Measurements from ENCODE around the gene SRRM1. TPM values are rescaled to one million over a fixed set of nuclear protein-coding genes. Genes with fewer than 3 reads are reported as not detected.

SRRM1 gene
- total RNA-seq, 1 experiment from 2014 or later: 290 TPM

DNA sequence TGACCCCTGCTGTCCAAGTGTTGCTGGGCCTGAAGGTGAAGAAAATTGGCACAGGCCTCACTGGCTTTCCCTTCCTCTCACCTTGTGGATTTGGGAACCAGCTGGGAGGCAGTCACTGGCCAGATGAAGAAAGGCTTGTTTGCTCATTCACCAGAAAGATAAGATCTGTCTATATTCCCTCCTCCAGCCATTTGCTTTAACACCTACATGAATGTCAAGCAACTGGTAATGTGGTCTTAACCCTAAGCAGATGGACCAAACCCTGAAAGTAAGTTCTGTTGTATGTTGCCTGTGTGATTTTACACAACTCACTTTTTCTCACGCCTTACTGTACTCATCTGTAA is 10.3 kb upstream of the SRRM1 start:
- H3K36me3 Mint-ChIP-seq (ENCODE audit: insufficient read depth in 1 of 3, low read depth in 3 of 3): no peaks in the 10 kb centered on the region
- TF ChIP-seq, protein P1, sequence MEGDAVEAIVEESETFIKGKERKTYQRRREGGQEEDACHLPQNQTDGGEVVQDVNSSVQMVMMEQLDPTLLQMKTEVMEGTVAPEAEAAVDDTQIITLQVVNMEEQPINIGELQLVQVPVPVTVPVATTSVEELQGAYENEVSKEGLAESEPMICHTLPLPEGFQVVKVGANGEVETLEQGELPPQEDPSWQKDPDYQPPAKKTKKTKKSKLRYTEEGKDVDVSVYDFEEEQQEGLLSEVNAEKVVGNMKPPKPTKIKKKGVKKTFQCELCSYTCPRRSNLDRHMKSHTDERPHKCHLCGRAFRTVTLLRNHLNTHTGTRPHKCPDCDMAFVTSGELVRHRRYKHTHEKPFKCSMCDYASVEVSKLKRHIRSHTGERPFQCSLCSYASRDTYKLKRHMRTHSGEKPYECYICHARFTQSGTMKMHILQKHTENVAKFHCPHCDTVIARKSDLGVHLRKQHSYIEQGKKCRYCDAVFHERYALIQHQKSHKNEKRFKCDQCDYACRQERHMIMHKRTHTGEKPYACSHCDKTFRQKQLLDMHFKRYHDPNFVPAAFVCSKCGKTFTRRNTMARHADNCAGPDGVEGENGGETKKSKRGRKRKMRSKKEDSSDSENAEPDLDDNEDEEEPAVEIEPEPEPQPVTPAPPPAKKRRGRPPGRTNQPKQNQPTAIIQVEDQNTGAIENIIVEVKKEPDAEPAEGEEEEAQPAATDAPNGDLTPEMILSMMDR (conservative IDR thresholded peaks at IDR 0.05): no peak
- Histone ChIP-seq H3K9ac (ENCODE audit: extremely low read depth, insufficient read length, low read length) (no peak overlapping the region), H2BK120ac (ENCODE audit: low read depth, low read length, poor library complexity, severe bottlenecking) (no peak overlapping the region), H2BK12ac (ENCODE audit: insufficient read length, low read depth, low read length) (no peak overlapping the region), H2BK5ac (ENCODE audit: insufficient read length, low read length) (no peak overlapping the region), H2BK15ac (ENCODE audit: low read depth, low read length) (no peak overlapping the region), H3K18ac (ENCODE audit: insufficient read length, low read depth, low read length) (no peak overlapping the region), H3K9me3 (ENCODE audit: control insufficient read depth, low read depth, low read length) (no peaks in the 10 kb centered on the region), H2AK5ac (ENCODE audit: insufficient read length, low read length) (no peak overlapping the region), H3K56ac (ENCODE audit: insufficient read length, low read depth, low read length) (no peak overlapping the region), H3T11ph (ENCODE audit: low read length) (no peak overlapping the region), H3K23ac (ENCODE audit: insufficient read length, low read depth, low read length) (no peak overlapping the region), H3K14ac (ENCODE audit: insufficient read depth, low read length) (no peak overlapping the region), H3K23me2 (ENCODE audit: insufficient read length, low read depth, low read length, poor library complexity, severe bottlenecking) (no peaks in the 10 kb centered on the region), H4K5ac (ENCODE audit: insufficient read length, low read depth, low read length) (no peak overlapping the region), H4K8ac (replicated peaks; ENCODE audit: insufficient read length, low read depth, low read length) (no peak overlapping the region), H2AFZ (ENCODE audit: low read length) (no peak overlapping the region), H4K91ac (ENCODE audit: insufficient read length, low read depth, low read length) (no peak overlapping the region), H3K4me2 (ENCODE audit: insufficient read depth, insufficient read length, low read length) (no peak overlapping the region), H3K27ac (ENCODE audit: insufficient read length, low read depth, low read length) (no peak overlapping the region), H3K4me1 (ENCODE audit: insufficient read depth, low read length) (peaks cover 5% of the 10 kb centered on the region; the same call in 1 of the 2 replicates), H2BK20ac (ENCODE audit: low read depth, low read length, poor library complexity, severe bottlenecking) (no peak overlapping the region), H3K27me3 (ENCODE audit: insufficient read depth, low read length) (no peaks in the 10 kb centered on the region), H4K20me1 (ENCODE audit: control insufficient read depth, insufficient read depth, insufficient read length) (no peaks in the 10 kb centered on the region), H3K79me2 (ENCODE audit: insufficient read depth, low read length) (no peaks in the 10 kb centered on the region), H3K79me1 (ENCODE audit: insufficient read depth, low read depth, low read length, poor library complexity, severe bottlenecking) (no peaks in the 10 kb centered on the region), H3K4ac (ENCODE audit: low read depth, low read length) (no peak overlapping the region)
- no peak for DNase-seq
- no CpG with 5 or more reads among the region's 1 CpG for WGBS (ENCODE audit: extremely low coverage, insufficient read length, low lambda C conversion rate)
- H3K27ac Mint-ChIP-seq: 0 out of 7 replicates have a peak overlapping the region, but pooled peaks of 1 of the 3 experiments have one; percentile 28
- H3K27me3 Mint-ChIP-seq (ENCODE audit: low read depth): peaks cover 10% of the 10 kb centered on the region
- no peak overlapping the region for H3K4me3 Mint-ChIP-seq
- H3K4me1 Mint-ChIP-seq: peaks cover 11 to 14% of the 10 kb centered on the region in 2 experiments
- H3K9me3 Mint-ChIP-seq: no peaks in the 10 kb centered on the region; a peak in 1 of 5 replicates
